Esophagus (tissue), 2 donors: ENCODE data around the gene ERGIC1. TPM values are rescaled to one million over a fixed set of nuclear protein-coding genes. Genes with fewer than 3 reads are reported as not detected.

Experiments
- H3K27ac ChIP-seq, 2 donors: one replicate each; pipeline ENCODE4 v1.5.1; 2013; ENCODE audit warnings: low read depth in 2 of 2, mild to moderate bottlenecking in 2 of 2, inconsistent platforms in 1 of 2, low read length in 1 of 2, moderate library complexity in 1 of 2
- H3K27me3 ChIP-seq, 2 donors: one replicate each; pipeline ENCODE4 v1.6.1; 2013; ENCODE audit warnings: low read length in 2 of 2, control low read depth in 1 of 2, mild to moderate bottlenecking in 1 of 2; ENCODE audit not compliant: insufficient read depth in 2 of 2, control insufficient read depth in 1 of 2
- H3K36me3 ChIP-seq, 2 donors: one replicate each; pipeline ENCODE4 v1.6.1; 2013; ENCODE audit warnings: low read length in 1 of 2; ENCODE audit not compliant: control insufficient read depth in 2 of 2, insufficient read depth in 2 of 2
- H3K4me1 ChIP-seq, 2 donors: one replicate each; pipeline ENCODE4 v1.6.1; 2013; ENCODE audit warnings: low read length in 1 of 2; ENCODE audit not compliant: control insufficient read depth in 2 of 2, insufficient read depth in 2 of 2
- H3K4me3 ChIP-seq, 2 donors: one replicate each; pipeline ENCODE4 v1.5.1; 2013; ENCODE audit warnings: low read length in 2 of 2, mild to moderate bottlenecking in 2 of 2, low read depth in 1 of 2, moderate library complexity in 1 of 2
- H3K9me3 ChIP-seq, 2 donors: one replicate each; pipeline ENCODE4 v1.6.1; 2013; ENCODE audit warnings: mild to moderate bottlenecking in 2 of 2, low read depth in 1 of 2, low read length in 1 of 2, moderate library complexity in 1 of 2; ENCODE audit not compliant: control insufficient read depth in 2 of 2, insufficient read depth in 1 of 2
- WGBS, 2 donors: extraction: QIAGEN DNeasy Blood & Tissue Kit; methylation state at CpG; one replicate each; pipeline ENCODE4 v1.1.7; 2013; 5-methylcytosine and 5-hydroxymethylcytosine counted together
- polyA plus RNA-seq, 2 donors: library from polyadenylated mRNA; stranded (reverse); fragments of 200-250 nt; gene quantifications; one replicate each; pipeline ENCODE4 v1.2.3, GENCODE V29; 2013
- donor health status: healthy with polysubstance abuse.
- donor health status: Bipolar disorder and iron deficiency.

Gene ERGIC1
- polyA plus RNA-seq, 2 donors: 45.2 to 47.1 TPM

DNA sequence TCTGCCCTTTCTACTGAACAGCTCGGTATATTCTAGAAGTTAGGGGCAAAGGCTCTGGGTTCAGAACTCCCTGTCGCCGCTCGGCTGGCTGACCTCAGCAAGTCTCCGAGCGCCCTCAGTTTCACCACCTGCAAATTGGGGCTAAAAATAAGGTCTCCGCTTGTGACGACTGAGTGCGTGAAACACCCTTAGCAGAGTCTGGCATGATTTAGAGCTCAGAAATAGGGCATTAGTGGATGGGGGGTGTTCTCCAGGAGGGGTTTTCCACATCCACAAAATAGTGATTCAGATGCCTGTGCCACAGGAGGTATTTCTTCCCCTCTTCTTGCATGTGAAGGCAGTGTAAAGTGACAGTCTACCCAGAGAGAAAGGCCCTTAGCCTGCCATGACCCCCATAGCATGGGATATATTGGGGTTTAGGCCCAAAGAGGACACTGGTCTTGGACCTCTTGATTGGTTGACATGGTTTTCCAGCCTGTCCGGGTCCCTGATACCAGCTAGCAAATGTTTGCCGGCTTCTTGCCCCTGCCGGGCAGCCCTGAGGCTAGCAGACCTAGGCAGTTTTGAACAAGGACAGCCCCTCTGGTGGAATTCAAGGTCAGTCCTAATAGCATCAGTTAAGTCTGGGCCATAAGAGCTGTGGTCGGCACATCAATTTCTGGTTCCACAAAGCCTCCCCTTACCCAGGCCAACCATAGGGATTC, 1.4 kb downstream of the ERGIC1 start:
- H3K4me3 ChIP-seq: peak overlapping the region; percentile 58 to 82
- H3K27me3 ChIP-seq: no peaks in the 10 kb centered on the region
- H3K27ac ChIP-seq: peak overlapping the region; percentile 80 to 81
- H3K4me1 ChIP-seq: peaks cover 3 to 12% of the 10 kb centered on the region in 2 donors
- no peaks in the 10 kb centered on the region for H3K9me3 ChIP-seq
- H3K36me3 ChIP-seq: peaks cover 0 to 5% of the 10 kb centered on the region in 2 donors
- 63 to 68% methylated on average over 13 of the region's 13 CpGs for WGBS, 2 donors

- peaks cover 3 to 14% of the 10 kb centered on the region in 2 donors for H3K4me1 ChIP-seq
- 88 to 91% methylated on average over 4 of the region's 4 CpGs for WGBS, 2 donors
These were observed 1.9 kb downstream of the ERGIC1 start for GRCh38 chr5:172835994-172836356.

DNA sequence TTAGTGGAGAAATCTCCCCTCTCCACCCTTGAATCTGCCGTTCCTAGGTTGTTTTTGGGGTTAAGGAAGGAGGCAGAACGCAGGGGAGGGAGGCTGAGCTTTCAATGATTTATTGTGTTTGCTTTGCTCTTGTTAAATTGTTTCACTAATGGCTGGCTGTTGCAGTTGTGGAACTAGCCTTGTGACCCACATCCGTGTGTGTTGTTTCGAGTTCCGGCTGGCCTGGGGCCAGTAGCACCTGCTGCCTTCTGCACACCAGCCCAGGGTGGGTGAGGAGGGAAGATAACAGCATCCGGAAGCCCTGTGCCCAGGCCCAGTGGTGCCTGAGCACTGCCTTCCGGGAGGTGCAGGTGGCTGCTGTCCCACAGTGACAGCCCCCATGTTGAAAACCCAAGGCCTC, 3.6 kb downstream of the ERGIC1 start:
- Histone ChIP-seq H3K27me3 (no peaks in the 10 kb centered on the region), H3K4me1 (peaks cover 3 to 14% of the 10 kb centered on the region in 2 donors), H3K27ac (peak overlapping the region in 1 of 2 donors; percentile 29), H3K9me3 (no peaks in the 10 kb centered on the region), H3K36me3 (peaks cover 0 to 7% of the 10 kb centered on the region in 2 donors), H3K4me3 (no peak overlapping the region)
- WGBS, 2 donors: 31 to 56% methylated on average over 7 of the region's 7 CpGs

More at GRCh38 chr5:172835994-172836356, 1.9 kb downstream of the ERGIC1 start:
- Histone ChIP-seq H3K9me3 (no peaks in the 10 kb centered on the region), H3K36me3 (peaks cover 0 to 5% of the 10 kb centered on the region in 2 donors), H3K4me3 (no peak overlapping the region), H3K27me3 (no peaks in the 10 kb centered on the region), H3K27ac (peak overlapping the region in 1 of 2 donors; percentile 81)

DNA sequence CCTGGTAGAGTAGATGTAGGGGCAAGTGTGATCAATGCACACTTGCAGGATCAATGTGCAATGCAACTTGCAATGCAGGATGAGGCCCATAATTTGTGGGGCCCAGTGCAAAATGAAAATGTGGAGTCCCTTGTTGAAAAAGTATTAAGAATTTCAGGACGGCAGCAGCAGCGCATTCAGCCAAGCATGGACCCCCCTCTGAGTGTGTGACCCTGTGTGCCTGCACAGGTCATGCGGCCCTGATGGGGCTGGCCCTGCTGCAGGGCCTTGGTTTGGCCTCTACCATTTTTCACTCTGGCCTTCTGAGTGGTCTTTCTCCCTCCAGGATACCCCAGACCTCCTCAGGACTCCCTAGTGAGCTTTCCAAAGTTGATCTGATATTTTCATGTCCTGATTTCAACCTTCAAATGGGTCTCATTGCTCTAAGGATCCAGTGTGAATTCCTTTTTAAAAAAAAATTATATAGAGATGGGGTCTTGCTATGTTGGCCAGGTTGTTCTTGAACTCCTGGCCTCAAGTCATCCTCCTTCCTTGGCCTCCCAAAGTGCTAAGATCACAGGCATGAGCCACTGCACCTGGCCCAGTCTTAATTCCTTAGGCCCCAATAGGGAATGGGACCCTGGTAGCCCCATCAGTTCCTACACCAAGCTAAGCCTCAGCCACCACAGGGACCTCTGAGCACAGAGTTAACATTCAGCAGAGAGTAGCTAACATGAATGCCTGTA, 4.3 kb downstream of the ERGIC1 start:
- Histone ChIP-seq H3K27ac (no peak overlapping the region), H3K36me3 (peaks cover 0 to 7% of the 10 kb centered on the region in 2 donors), H3K4me3 (no peak overlapping the region), H3K9me3 (no peaks in the 10 kb centered on the region), H3K4me1 (peaks cover 3 to 13% of the 10 kb centered on the region in 2 donors), H3K27me3 (no peaks in the 10 kb centered on the region)
- whole genome bisulfite sequencing, 2 donors: 81 to 93% methylated on average over 3 of the region's 3 CpGs

- H3K36me3 ChIP-seq: peaks cover 0 to 7% of the 10 kb centered on the region in 2 donors
- WGBS, 2 donors: 52 to 56% methylated on average over 13 of the region's 13 CpGs
- H3K9me3 ChIP-seq: no peaks in the 10 kb centered on the region
- peak overlapping the region; percentile 5 to 48 for H3K27ac ChIP-seq
- no peaks in the 10 kb centered on the region for H3K27me3 ChIP-seq
- no peak overlapping the region for H3K4me3 ChIP-seq
- peaks cover 3 to 10% of the 10 kb centered on the region in 2 donors for H3K4me1 ChIP-seq
These were observed 5.8 kb downstream of the ERGIC1 start for GRCh38 chr5:172839669-172840431.

GRCh38 chr5:172840432-172841154, 6.5 kb downstream of the ERGIC1 start:
- WGBS, 2 donors: 81 to 85% methylated on average over 12 of the region's 12 CpGs
- H3K27ac ChIP-seq: peak overlapping the region in 1 of 2 donors; percentile 38
- no peak overlapping the region for H3K4me3 ChIP-seq
- no peaks in the 10 kb centered on the region for H3K27me3 ChIP-seq
- peaks cover 4 to 10% of the 10 kb centered on the region in 2 donors for H3K4me1 ChIP-seq
- no peaks in the 10 kb centered on the region for H3K9me3 ChIP-seq
- H3K36me3 ChIP-seq: peaks cover 0 to 7% of the 10 kb centered on the region in 2 donors

- Histone ChIP-seq H3K4me3 (no peak overlapping the region), H3K27ac (no peak overlapping the region), H3K4me1 (peaks cover 4 to 11% of the 10 kb centered on the region in 2 donors), H3K36me3 (peaks cover 0 to 7% of the 10 kb centered on the region in 2 donors), H3K9me3 (no peaks in the 10 kb centered on the region), H3K27me3 (no peaks in the 10 kb centered on the region)
- WGBS, 2 donors: 73 to 74% methylated on average over 6 of the region's 6 CpGs
These were observed 7.2 kb downstream of the ERGIC1 start for GRCh38 chr5:172841256-172841655.

- Histone ChIP-seq H3K4me1 (peaks cover 4 to 16% of the 10 kb centered on the region in 2 donors), H3K27ac (no peak overlapping the region)
These were observed 9.9 kb downstream of the ERGIC1 start for GRCh38 chr5:172843825-172844576.

More at GRCh38 chr5:172843825-172844576, 9.9 kb downstream of the ERGIC1 start:
- 91 to 95% methylated on average over 18 of the region's 18 CpGs for WGBS, 2 donors
- H3K36me3 ChIP-seq: peaks cover 0 to 2% of the 10 kb centered on the region in 2 donors
- no peaks in the 10 kb centered on the region for H3K27me3 ChIP-seq
- H3K4me3 ChIP-seq: no peak overlapping the region
- H3K9me3 ChIP-seq: no peaks in the 10 kb centered on the region
